GM19452 (cell line): Measurements from ENCODE around the gene SPRR4.
"Not testable (repeated sequence)": the region's sequence is repeated elsewhere in the genome, so short reads cannot be mapped to it uniquely, and the experiment has no call there.

Experiments
- ATAC-seq: cut with Tn5 transposase; IDR thresholded peaks from one replicate; pipeline ENCODE4 v1.9.1; 2021; ENCODE audit not compliant: unreplicated experiment

The SPRR4 gene

GRCh38 chr1:153011235-153011758 lies 40.8 kb downstream of the SPRR4 start:
- not testable (repeated sequence) for ATAC-seq

- ATAC-seq: not testable (repeated sequence)
Observed at GRCh38 chr1:153021829-153022228, 51.4 kb downstream of the SPRR4 start.
